ENCODE data around the gene DAB1. TPM values are rescaled to one million over a fixed set of nuclear protein-coding genes. Genes with fewer than 3 reads are reported as not detected.

Gene DAB1
- total and polyA plus RNA-seq, 2 of the 8 experiments (the other 6 are each of a cell fraction or from before 2014, with no cell fraction given): 4.4 to 11.8 TPM

- TF ChIP-seq SP2 (IDR thresholded peaks at IDR 0.05; ENCODE audit: low read length): no peak
These were observed 321.1 kb downstream of the DAB1 start (continued) for GRCh38 chr1:57102561-57103326.

Measured in H1 (cell line).